ENCODE data around the gene RGS1.
A peak's percentile ranks its signal among the peaks of the same experiment; 100 is the strongest.

RGS1 gene

DNA sequence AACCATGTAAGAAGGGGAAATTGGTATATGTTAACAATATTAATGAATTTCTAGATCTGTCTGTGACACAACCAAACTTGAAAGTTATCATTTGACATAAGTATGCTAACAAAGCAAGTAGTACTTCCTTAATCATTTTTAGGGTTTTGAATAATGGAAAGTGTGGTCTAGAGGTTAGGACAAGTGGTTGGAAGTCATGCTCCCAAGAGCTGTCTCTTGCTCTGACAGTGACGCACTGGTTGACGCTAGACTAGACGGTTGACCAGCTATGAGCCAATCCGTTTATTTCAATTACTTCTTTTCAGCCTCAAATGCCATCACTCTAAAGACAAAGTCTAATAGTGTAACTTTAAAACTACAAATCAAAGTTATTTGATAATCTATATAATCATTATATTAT, 20.7 kb upstream of the RGS1 start:
- DNase-seq = no peak

DNA sequence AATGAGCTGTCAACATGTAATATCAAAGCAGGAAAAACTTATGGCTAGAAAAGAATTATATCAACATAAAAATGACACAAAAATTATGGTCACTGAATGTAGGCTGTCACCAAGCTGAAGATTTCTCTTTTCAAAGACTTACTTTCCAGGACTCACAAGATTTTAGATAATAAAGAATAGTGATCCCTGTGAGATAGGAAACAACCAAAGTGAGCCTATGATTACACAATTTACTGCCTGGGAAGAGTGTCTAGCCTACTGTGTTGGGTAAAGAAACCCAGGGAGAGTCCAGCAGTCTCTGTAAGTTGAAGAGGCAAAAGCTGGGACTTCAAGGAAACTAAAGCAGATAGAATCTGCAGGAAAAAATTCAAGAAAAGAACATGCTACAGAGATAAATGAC, 20.2 kb upstream of the RGS1 start:
- no peak for DNase-seq

DNA sequence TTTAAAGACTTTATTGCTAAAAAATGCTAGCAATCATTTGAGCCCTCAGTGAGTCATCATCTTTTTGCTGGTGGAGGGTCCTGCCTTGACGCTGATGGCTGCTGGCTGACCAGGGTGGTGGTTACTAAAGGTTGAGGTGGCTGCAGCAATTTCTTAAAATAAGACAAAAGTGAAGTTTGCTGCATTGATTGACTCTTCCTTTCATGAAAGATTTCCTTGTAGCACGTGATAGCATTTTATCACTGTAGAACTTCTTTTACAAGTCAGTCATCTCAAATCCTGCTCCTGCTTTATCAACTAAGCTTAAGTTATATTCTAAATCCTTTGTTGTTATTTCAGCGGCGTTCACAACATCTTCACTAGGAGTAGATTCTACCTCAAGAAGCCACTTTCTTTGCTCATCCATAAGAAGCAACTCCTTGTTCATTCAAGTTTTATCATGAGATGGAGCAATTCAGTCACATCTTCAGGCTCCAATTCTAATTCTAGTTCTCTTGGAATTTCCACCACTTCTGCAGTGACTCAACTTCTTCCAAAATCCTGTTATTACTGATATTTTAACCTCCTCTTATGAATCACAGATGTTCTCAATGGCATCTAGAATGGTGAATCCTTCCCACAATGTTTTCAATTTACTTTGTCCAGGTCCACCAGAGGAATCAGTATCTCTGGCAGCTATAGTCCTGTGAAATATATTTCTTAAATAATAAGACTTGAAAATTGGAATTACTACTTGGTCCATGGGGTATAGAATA, 17.6 kb upstream of the RGS1 start:
- no peak for DNase-seq

DNA sequence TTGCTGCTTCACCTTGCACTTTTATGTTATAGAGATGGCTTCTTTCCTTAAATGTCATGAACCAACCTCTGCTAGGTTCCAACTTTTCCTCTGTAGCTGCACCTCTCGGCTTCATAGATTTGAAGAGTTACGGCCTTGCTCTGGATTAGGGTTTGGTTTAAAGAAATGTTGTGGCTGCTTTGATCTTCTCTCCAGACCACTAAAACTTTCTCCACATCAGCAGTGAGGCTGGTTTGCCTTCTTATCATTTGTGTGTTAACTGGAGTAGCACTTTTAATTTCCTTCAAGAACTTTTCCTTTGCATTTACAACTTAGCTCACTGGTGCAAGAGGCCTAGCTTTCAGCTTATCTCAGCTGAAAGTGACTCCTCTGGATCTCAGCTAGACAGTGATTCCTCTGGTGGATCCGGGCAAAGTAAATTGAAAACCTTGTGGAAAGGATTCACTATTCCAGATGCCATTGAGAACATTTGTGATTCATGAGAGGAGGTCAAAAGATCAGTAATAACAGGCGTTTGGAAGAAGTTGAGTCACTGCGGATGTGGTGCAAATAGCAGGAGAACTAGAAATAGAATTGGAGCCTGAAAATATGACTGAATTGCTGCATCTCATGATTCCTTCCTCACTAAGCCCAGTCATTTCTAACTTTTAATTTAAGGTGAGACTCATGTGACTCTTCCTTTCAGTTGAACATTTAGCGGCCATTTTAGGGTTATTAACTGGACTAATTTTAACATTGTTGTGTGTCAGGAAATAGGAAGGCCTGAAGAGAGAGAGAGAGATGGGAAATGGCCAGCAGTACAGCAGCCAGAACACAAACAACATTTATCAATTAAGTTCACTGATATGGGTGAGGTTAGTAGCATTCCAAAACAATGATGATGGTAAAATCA, 16.2 kb upstream of the RGS1 start:
- DNase-seq = no peak

DNA sequence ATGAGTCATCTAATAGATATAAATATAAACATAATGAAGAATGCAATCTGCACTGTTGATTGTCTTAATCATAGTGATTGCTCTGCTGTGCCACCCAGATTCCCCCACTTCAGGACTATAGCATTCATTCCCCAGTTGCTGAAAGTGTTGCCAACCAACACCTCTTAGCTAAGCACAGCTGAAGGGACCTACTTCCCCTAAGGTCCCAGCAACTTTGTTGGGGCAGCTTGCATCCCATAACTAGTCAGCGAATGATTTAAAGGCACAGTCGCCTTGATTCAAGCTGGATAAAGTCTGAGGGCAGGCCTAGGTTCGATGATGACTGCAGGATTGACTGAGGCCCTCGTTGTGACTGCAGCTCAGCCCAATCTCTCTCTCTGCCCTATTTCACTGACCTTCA, 14.3 kb upstream of the RGS1 start:
- DNase-seq = no peak

DNA sequence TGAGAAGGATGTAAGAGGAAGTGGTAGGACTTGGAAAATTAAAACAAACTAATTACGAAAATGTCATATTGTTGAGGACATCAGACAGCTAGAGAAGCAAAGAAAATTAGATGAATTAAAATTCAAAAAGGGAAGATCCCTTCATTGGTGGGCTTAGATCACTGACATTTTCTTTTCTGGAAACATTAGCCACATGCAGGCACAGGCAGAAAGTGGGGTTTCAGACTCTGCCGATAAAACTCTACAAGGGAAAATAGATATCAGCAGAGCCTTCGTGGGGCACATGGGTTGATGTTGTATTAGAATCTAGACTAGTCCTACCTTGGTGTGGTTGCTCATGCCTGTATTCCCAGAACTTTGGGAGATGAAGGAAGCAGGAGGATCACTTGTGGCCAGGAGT, 12.4 kb upstream of the RGS1 start:
- no peak for DNase-seq

DNA sequence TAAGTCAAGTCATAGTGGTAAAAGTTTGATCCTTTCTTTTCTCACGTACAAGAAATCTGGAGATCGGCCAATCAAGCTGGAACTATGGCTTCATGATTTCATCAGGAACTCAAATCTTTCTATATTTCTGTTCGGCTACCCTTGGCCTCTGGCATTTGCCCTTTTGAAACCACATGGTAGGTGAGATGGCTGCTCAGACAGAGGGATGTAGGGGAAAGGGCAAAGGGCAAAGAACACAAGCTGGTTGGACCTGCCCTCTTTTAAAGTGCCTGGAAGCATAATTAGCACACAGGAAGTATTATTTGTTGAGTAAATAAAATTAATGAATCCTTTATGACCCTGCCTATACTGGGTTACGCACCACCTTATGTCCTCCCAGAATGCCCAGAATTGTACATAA, 11.5 kb upstream of the RGS1 start:
- no peak for DNase-seq

DNA sequence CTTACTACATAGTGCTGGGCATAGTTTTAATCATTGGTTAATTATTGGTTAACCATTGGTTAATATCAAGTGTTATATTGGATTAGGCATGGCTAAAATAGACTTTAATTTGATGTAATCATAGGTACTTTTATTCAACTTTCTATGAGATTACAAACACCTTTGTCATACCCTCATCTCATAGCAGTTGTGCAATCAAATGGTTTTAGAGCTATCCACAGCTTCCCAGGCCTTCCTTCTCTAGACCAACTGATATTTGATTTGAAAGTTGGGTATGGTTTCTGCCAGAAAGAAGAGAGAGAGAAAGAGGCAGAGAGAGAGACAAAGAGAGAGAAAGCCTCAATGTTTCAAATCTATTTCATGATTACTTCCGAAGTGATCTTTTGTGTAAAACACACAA, 9.6 kb upstream of the RGS1 start:
- DNase-seq = no peak

DNA sequence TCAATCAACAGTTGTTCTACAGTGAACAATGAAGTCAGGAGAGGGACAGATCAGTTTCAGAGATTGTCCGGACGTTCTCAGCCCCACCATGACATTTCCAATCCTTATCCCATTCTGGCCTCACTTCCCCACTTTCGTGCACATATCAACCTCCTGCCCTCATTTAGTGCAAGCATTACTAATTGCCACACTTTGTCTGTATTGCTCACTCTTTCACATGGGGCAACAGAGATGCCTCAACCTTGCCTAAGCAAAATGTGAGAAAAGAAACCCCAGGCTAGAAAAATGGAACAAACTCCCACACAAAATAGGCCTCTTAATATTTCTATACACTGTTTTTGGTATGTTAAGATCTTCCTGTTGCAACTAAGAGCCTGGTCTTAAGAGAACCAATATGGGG, 8.9 kb upstream of the RGS1 start:
- no peak for DNase-seq

DNA sequence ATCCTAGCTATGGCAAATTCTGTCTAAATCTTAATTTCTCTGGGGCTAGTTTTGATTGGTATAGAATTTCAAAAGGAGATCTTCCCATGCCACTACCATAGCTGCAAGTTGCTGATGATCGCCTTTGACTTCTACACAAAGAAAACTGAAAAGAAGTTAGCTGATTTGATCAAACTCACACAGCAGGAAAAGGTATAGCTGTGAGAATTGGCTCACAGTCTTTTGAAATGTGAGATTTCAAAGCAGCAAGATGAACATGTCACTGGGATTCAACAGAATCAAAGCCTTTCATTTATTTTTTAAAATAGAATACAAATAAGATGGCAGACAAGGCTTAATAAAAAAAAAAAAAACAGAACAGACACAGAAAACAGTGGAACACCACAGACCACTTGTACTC, 7.5 kb upstream of the RGS1 start:
- no peak for DNase-seq

DNA sequence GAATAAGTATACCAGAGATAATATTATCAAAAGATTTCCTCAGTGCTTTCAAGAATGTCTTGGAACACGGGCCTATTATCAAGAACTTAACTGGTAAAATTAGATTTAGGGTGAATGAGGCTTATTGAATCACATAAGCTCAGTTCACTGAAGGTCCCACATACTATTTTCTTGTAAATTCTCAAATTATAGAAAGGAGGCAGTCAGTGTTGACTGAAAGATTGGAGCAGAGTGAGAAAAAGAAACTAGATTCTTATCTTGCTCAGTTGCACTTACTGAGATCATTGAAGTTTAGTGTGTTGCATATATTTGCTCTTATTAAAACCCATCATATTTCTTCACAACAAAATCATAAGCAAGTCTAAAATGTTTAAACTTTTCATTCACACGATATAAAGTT, 3.9 kb upstream of the RGS1 start:
- DNase-seq = no peak

DNA sequence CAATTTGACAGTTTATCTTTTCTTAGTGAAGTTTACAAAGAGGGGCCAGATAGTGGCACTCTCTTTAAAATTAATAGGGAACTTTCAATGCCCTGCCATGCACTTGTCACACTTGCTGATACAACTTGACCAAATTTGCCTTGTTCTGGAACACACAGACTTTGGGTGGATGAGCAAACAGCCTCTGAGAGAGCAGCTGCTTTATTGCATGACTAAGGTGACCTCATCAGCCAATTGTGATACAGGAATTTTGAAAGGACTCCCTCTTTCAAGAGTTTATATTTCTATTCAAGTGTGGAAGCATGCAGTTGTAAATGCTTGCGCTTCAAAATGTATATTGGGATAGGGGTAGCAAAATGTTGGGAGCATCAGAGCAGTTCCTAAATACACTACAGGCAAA, 2.1 kb upstream of the RGS1 start:
- no peak for DNase-seq

DNA sequence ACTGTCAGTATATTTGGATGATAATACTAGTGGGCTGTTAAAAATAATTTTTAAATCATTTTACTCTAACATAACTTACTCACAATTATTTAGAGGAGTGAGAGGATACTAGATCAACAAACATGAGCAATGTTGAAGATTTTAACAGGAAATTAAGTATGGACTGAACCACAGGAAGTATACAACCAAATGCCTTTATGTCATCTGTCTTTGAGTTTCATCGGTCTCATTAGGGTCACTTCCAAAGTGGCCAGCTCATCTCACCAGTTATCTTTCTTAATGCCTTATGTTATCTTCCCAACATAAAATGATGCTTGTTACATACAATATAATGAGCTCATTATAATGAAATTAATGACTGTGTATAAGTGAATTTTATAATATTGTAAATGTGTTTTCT, 1.5 kb upstream of the RGS1 start:
- DNase-seq = no peak

DNA sequence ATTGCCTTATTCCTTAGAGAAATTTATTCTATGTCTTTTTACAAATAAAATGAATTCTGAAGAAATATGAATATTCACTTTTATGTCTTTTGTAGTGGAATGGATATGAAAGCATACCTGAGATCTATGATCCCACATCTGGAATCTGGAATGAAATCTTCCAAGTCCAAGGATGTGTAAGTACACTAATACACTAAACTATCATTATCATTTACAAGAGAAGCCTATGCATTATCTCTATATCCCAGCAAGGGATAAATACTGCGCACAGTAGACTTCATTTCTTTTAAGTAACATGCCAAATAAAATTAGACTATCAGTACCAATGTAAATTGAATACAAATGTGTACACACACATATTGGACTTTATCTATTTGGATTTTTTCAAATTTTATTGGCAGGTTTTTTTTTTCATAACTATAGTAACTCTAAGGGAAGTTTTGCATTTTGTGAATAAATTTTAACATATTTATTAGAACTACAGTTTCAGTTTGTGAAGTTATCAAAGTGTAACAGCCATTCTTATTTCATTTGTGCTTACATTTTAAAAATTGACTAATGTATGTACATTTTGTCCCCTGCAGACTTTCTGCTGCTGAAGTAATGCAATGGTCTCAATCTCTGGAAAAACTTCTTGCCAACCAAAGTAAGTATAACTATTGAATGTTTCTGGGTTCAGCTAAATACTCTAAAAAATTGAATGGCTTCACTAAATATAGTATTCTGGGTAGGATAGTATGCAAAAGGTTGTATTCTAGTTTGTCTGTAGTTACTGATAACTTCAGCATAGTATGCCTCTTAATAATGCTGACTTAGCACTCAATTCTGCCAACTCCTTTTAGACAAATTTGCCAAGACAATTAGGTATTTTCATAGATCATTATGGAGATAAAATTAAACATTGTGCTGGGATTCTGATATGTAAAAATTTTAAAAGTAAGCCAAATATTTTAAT, 894 bp downstream of the RGS1 start:
- no peak for DNase-seq

DNA sequence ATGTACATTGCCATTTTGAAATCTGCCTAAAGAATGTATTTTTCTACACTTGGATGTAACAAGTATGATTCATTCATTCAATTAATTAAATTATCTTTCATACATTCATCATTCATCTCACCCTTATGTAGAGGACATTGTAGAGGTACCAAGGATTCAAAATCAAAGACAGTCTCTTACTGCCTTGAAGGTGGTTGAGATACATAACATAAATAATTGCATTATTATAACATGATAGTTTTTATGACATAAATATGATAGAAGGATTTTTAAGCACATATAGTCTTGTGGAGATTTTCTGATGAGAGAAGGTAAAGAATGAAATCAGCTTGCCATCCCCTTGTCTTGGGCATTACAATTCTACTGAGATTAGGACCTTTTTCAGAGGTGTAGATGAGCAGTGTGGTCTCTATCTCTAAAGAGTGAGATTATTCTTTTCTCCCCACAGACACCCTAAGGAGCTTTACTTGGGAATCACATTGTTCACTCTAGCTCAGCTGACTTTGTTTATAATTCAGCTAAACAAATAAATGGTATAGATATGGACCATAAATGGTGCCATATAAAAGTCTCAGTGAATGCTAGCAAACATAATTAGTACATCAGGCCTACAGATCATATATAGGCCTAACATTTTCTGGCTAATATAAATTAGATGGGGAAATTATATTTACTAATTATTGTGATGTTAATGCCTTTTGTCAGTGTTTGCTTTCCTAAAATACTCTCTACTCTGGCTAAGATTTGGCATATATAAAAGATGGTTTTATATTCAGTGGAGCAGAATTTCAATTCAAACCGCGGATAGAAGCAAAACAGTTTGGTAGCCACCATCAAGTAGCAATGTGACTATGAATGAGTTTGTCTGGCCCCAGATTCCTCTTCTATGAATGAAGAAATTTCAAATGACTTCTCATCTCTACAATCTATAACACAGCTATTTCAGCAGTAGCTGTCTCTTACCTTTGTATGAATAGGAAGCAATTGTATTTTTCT, 1.9 kb downstream of the RGS1 start:
- no peak for DNase-seq

DNA sequence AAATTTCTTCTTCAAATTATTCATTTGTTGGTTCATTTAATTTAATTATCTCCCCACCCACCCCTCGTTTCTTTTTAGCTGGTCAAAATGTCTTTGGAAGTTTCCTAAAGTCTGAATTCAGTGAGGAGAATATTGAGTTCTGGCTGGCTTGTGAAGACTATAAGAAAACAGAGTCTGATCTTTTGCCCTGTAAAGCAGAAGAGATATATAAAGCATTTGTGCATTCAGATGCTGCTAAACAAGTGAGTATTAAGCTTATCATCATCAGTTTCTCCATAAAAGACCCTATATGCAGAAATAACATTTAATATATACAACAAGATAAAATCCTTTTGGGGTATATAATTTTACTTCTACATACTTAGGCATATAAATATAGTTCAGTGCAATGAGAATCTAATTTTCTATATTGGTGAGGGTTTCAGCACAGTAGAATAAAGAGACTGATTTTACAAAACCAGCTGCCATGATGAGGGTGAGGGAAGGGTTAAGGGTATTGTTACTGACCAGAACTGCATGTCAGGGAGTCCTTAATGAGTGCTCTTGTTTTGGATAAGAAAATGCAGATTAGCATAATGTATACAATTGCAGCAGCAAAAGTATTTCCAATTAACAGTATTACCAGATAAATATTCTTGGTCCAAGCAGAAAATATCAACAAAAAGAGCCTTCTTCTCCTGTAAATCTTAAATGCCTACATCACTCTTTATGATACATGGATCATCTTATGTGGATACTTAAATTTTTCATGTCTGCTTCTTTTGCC, 2.8 kb downstream of the RGS1 start:
- no peak for DNase-seq

DNA sequence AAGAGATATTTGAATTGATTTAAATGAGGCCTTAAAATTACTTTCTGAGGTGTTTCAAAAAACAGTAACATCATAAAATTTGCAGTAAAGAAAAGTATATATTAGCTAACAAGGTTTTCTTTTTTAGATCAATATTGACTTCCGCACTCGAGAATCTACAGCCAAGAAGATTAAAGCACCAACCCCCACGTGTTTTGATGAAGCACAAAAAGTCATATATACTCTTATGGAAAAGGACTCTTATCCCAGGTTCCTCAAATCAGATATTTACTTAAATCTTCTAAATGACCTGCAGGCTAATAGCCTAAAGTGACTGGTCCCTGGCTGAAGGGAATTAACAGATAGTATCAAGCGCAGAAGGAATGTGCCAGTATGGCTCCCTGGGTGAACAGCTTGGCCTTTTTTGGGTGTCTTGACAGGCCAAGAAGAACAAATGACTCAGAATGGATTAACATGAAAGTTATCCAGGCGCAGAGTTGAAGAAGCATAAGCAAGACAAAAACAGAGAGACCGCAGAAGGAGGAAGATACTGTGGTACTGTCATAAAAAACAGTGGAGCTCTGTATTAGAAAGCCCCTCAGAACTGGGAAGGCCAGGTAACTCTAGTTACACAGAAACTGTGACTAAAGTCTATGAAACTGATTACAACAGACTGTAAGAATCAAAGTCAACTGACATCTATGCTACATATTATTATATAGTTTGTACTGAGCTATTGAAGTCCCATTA, 3.6 kb downstream of the RGS1 start:
- no peak for DNase-seq

DNA sequence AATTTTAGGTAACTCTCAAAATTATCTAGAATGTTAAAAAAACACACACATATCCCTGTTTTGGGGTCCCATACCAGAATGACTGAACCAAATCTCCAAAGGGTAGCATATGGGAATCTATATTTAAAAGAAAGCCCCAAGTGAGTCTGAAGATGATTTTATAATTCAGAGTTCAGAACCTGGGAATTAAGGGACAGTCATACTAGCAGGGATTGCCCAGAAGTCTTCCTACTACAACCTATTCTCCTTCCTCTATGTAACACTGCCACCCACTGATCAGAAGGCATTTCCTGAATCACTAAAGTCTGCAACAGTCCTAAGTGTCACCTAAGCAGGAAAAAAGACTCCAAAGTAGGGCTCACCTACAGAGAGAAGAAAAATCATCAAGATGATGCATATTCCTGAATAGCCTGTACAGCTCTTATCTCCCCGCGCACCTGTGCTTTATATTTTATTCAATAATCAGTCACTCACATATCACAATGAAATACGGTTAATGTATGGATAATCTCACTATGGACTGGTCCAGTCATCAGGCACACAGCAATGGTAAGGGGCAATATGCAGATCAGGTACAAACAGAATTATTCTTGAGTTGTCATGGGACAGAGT, 4.9 kb downstream of the RGS1 start:
- DNase-seq = no peak

DNA sequence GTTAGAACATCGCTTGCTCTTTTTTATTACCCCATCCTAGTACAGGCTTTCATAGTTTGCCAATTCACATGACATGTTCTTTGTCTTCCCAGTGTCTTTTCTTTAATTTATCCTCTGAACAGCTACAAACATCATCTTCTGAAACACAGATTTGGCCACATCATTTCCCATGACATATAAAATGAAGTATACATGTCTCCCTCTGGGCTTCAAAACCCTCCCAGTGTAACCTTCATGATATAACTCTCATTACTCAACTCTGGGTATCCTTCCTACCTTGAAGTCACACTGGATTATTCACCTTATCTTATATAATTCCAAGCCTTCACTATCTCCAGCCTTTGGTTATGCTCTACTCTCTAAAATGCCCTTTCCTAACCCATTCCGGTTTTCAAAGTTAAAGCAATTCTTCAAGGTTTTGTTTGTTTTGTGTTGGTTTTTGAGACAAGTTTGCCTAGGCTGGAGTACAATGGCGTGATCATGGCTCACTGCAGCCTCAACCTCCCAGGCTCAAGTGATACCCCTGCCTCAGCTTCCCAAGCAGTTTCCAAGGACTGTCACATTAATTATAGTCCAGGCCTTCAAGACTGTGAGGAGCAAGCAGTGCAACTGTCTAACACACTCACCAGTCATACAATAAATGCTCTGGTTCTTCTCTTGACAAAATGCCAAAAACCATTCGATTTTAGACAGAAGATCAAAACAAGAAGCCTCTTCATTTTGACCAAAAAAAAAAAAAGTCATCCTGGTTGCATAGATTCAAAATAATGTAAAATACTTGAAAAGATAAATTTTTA, 5.8 kb downstream of the RGS1 start:
- DNase-seq = peak in 1 of 2 experiments; percentile 25
